ENCODE measurements around the gene GPR158.

GPR158 gene

GRCh38 chr10:25651534-25651933 lies 476.7 kb downstream of the GPR158 start:
- DNase-seq (ENCODE audit: low read depth in 1 of 2, low spot score in 1 of 2), result no peak
